Testis (tissue), 2 donors: Measurements from ENCODE around the gene PTPN6.

Experiments used
- CTCF ChIP-seq, 3 experiments: fragments of 450-650 bp in 2 of 3; fragments of 200-600 bp in 1 of 3; sonication (generic) in 1 of 3; IDR thresholded peaks; one replicate each; pipeline ENCODE4 v1.5.1; 2016 to 2019; ENCODE audit warnings: antibody characterized with exemption in 3 of 3, mild to moderate bottlenecking in 2 of 3, moderate library complexity in 1 of 3
- POLR2A ChIP-seq: fragments of 450-650 bp; IDR thresholded peaks from one replicate; pipeline ENCODE4 v1.6.1; 2017; ENCODE audit warnings: antibody characterized with exemption, mild to moderate bottlenecking, moderate library complexity

DNA sequence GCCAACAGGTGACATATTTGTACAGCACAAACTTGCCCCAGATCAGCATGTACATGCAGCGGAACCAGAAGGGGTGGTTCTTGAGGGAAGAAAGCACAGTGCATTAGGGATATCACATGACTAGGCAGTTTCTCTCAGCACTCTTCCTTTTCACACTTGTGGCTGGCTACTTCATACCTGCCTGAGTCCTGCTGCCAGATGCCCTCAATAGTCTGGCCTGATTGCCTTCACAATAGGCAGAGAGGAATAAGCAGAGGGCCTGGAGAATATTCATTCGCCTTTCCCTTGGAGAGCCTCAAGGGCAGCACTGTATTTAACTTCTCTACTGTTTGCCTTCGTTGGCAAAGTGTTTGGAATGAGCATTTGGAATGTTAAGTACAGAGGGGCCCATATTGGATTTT, 27.5 kb downstream of the PTPN6 start:
- TF ChIP-seq CTCF (IDR thresholded peaks at IDR 0.05) (no peak), POLR2A (no peak)
